Brain microvascular endothelial cell (primary cell): ENCODE measurements around the gene SETD5.

Experiments used
- DNase-seq: peaks from one replicate; pipeline ENCODE4 v3.0.0-alpha.2; 2020
- H3K27ac ChIP-seq: fragments of 250-450 bp; sonication (Bioruptor Pico); 2 replicates; pipeline ENCODE4 v1.5.1; 2020; ENCODE audit warnings: mild to moderate bottlenecking, moderate library complexity
- H3K27me3 ChIP-seq: fragments of 250-450 bp; sonication (Bioruptor Pico); replicated peaks from 2 replicates; pipeline ENCODE4 v1.5.1; 2020; ENCODE audit warnings: mild to moderate bottlenecking
- H3K36me3 ChIP-seq: fragments of 250-450 bp; sonication (Bioruptor Pico); replicated peaks from 2 replicates; pipeline ENCODE4 v1.5.1; 2020; ENCODE audit warnings: mild to moderate bottlenecking
- H3K4me3 ChIP-seq: 2 replicates; pipeline ENCODE4 v1.5.1; 2011; ENCODE audit warnings: low read depth, mild to moderate bottlenecking, control low read depth, low read length, moderate library complexity
- in situ Hi-C: cut with HindIII; loops from 2 replicates; pipeline ENCODE4 v1.10.0; 2017; ENCODE audit warnings: low sequenced_read_pairs, low pct_ligation_motif_present
- TF ChIP-seq, protein P1 (sequence below): IDR thresholded peaks from 2 replicates; pipeline ENCODE4 v1.5.1; 2011; ENCODE audit warnings: low read depth, mild to moderate bottlenecking, moderate library complexity, low read length, control low read depth, inconsistent platforms; ENCODE audit errors: missing control alignments

The SETD5 gene

DNA sequence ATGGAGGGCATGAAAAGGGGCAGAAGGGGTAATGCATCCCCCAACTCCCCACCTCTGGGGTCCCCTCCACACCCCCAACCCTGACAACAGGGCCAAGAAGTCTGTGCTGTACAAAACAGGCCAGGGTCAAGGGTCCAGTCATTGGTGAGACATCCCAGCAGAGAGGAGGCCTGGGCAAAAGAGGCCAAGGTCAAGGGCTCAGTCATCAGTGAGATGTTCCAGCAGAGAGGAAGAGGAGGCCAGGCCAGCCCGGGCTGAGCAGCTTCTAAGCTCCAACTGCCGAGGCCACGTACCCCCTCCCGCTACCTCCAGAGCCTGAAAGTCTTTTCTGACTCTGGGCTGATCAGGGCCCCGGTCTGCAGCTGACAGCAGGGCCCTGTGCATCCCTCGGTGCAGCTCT is 103.8 kb downstream of the SETD5 start:
- no peak overlapping the region for H3K27ac ChIP-seq
- in situ Hi-C loops: no loop called here
- no peak overlapping the region for H3K4me3 ChIP-seq
- H3K36me3 ChIP-seq: no peaks in the 10 kb centered on the region
- TF ChIP-seq, protein P1, sequence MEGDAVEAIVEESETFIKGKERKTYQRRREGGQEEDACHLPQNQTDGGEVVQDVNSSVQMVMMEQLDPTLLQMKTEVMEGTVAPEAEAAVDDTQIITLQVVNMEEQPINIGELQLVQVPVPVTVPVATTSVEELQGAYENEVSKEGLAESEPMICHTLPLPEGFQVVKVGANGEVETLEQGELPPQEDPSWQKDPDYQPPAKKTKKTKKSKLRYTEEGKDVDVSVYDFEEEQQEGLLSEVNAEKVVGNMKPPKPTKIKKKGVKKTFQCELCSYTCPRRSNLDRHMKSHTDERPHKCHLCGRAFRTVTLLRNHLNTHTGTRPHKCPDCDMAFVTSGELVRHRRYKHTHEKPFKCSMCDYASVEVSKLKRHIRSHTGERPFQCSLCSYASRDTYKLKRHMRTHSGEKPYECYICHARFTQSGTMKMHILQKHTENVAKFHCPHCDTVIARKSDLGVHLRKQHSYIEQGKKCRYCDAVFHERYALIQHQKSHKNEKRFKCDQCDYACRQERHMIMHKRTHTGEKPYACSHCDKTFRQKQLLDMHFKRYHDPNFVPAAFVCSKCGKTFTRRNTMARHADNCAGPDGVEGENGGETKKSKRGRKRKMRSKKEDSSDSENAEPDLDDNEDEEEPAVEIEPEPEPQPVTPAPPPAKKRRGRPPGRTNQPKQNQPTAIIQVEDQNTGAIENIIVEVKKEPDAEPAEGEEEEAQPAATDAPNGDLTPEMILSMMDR: no peak
- no peak for DNase-seq
- H3K27me3 ChIP-seq: peaks cover 6% of the 10 kb centered on the region

DNA sequence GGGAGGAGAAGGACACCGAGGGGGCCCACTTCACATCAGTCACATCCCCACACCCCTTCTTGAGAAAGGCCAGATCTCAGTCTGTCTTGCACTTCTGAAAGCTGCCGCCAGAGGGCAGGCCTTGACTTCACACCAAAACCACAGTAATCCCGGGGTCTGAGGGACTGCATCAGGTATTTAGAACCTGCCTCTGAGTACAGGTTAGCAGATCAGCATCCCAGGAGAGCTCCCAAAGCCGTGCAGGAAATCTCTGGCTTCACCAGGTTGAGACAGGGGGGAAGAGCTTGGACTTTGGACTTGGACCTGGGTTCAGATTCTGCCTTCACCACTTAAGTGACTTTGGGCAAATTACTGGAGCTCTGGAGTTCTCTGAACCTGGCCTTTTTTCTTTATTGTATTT is 105.9 kb downstream of the SETD5 start:
- TF ChIP-seq, protein P1: peak; percentile 93
- Histone ChIP-seq H3K27ac (no peak overlapping the region), H3K4me3 (no peak overlapping the region), H3K27me3 (peaks cover 8% of the 10 kb centered on the region), H3K36me3 (no peaks in the 10 kb centered on the region)
- in situ Hi-C loops: no loop called here
- peak; percentile 71 for DNase-seq

DNA sequence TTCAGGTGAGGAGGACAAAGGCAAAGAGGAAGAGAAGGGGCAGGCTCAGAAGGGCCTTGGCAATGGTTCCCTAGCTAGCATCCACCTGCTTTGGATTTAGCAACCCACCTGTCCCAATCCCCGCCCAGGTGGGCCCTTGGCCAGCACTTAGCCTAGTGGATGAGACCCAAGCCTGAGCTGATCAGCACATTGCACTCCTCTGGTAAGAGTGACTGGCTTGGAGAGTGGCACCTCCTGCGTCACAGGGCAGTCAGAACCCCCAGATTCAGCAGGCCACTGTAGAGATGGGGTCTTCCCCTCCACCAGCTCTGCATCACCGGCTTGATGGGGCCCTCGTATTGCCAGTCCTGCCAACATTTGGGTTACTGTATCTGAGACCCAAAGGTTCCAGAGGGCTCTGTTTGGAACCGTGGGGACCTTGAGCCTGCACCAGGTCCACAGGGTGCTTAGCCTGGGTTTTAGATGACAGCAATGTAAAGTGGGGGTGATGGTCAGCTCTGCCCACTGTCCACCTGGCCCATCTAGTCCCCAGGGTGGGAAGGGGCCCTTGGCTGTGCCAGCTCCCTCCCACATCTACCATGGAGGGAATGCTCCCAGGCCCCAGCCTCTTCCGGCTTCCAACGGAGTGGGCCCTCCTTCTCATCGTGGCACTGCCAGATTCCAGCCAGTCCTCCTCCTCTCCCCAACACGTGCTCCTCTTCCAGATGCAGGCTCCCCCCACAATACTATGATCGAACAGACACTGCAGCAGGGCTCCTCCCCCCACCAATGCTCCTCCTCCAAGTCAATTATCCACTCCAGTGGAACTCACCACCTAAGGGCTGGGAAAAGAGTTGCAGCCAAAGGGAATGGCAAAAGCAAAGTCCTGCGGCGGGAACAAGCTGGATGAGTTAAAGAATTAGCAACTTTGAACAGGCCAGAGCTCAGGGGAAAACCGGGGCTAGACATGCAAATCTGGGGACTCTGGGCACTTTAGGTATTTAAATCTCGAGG is 110.5 kb downstream of the SETD5 start:
- in situ Hi-C loops: no loop called here
- no peak overlapping the region for H3K4me3 ChIP-seq
- H3K27me3 ChIP-seq: peaks cover 15% of the 10 kb centered on the region
- TF ChIP-seq, protein P1: no peak
- no peak overlapping the region for H3K27ac ChIP-seq
- no peaks in the 10 kb centered on the region for H3K36me3 ChIP-seq
- DNase-seq: no peak

DNA sequence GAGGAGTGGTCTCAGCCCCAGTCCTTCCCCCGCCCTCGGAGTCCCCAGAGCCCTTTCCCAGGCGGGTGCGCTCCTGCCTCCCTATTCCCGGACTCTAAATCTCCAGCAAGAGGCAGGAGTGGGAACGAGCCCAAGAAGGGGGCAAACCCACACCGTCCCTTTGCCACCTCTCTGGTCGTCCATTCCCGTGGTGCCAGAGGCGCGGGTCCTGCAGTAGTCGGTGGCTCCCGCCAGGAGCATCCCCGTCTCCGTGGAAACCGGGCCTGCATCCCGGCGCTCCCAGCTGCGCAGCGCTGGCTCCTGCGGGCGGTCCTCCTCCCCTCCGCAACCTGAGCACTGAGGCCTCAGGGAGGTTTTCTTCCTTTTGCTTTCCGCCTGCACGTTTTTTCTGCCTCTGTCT is 111.4 kb downstream of the SETD5 start:
- in situ Hi-C loops: no loop called here
- no peak for DNase-seq

DNA sequence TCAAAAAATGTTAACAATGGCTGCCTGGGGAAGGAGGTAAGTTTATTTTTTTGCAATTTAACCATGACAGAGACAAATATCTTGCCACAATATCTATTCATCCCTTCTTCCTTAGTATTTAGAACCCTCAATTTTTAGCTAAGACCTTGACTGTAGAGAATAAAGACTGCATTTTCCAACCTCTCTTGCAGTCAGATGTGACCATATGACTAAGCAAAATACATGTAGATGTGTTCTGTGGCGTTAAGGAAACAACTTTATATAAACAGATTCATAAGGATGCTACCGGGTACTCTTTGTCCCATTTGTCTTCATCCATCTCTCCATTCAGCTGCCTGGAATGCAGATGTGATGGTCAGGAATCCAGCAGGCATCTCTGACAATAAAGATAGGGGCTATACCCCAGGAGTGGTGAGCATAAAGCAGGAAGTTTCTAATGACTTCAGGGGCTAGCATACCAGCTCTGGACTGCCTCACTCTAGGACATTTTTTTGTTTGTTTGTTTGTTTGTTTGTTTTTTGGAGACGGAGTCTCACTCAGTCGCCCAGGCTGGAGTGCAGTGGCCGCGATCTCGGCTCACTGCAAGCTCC is 115.1 kb downstream of the SETD5 start:
- no peak for DNase-seq
- in situ Hi-C loops: no loop called here
- TF ChIP-seq, protein P1: no peak

More for the DNA sequence above, 111.4 kb downstream of the SETD5 start:
- TF ChIP-seq, protein P1: no peak
- no peak overlapping the region for H3K27ac ChIP-seq
- H3K4me3 ChIP-seq: no peak overlapping the region
- H3K27me3 ChIP-seq: peaks cover 15% of the 10 kb centered on the region
- H3K36me3 ChIP-seq: no peaks in the 10 kb centered on the region

More for the DNA sequence above, 115.1 kb downstream of the SETD5 start:
- H3K36me3 ChIP-seq: no peaks in the 10 kb centered on the region
- no peak overlapping the region for H3K27ac ChIP-seq
- peaks cover 15% of the 10 kb centered on the region for H3K27me3 ChIP-seq
- no peak overlapping the region for H3K4me3 ChIP-seq
